ENCODE data around the gene CNPY2.

DNA sequence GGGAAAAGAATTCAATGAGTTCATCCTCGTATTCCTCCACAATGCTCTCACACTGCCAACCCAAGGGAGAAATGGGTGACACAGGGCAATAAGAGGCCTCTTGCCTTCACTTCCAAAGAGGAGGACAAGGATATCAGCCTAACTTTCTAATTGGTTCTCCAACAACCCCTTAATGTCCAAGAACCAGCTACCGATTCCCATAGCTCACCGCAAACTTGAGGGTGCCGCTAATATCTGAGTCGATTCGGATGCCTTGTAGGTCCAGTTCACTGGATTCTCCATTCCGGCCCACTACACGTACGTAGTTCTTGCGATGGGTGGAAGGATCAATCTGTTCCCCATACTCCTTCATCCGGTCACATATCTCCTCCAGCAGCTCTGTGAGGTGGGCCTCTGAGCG is 4.8 kb downstream of the CNPY2 start:
- TF ChIP-seq, protein P1, sequence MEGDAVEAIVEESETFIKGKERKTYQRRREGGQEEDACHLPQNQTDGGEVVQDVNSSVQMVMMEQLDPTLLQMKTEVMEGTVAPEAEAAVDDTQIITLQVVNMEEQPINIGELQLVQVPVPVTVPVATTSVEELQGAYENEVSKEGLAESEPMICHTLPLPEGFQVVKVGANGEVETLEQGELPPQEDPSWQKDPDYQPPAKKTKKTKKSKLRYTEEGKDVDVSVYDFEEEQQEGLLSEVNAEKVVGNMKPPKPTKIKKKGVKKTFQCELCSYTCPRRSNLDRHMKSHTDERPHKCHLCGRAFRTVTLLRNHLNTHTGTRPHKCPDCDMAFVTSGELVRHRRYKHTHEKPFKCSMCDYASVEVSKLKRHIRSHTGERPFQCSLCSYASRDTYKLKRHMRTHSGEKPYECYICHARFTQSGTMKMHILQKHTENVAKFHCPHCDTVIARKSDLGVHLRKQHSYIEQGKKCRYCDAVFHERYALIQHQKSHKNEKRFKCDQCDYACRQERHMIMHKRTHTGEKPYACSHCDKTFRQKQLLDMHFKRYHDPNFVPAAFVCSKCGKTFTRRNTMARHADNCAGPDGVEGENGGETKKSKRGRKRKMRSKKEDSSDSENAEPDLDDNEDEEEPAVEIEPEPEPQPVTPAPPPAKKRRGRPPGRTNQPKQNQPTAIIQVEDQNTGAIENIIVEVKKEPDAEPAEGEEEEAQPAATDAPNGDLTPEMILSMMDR (conservative IDR thresholded peaks at IDR 0.05 in 1 of 2, IDR thresholded peaks at IDR 0.05 in 1 of 2; ENCODE audit: extremely low read depth in 1 of 2, insufficient read depth in 1 of 2, low read depth in 1 of 2, low read length in 2 of 2), result no peak
- TF ChIP-seq EZH2 (IDR thresholded peaks at IDR 0.05; ENCODE audit: borderline replicate concordance, low read length), result no peak

Measured in mammary epithelial cell (primary cell).